H1 (cell line): ENCODE measurements around the gene MTHFD1. TPM values are rescaled to one million over a fixed set of nuclear protein-coding genes. Genes with fewer than 3 reads are reported as not detected.

Source experiments
- CHD7 ChIP-seq: fragments of 300-600 bp; sonication (generic); IDR thresholded peaks from 2 replicates; pipeline ENCODE4 v1.7.1; 2012; ENCODE audit warnings: low read length, moderate library complexity, mild to moderate bottlenecking, inconsistent platforms; ENCODE audit not compliant: insufficient replicate concordance
- JUN ChIP-seq: IDR thresholded peaks from 2 replicates; pipeline ENCODE4 v1.6.1; 2011; ENCODE audit warnings: low read depth, mild to moderate bottlenecking, improper control_type of control experiment, low read length
- POLR2A ChIP-seq, 2 experiments: IDR thresholded peaks; 1 replicate in 1 of 2; 2 replicates in 1 of 2; pipeline ENCODE4 v1.6.1; 2011; ENCODE audit warnings: low read depth in 2 of 2, low read length in 2 of 2, mild to moderate bottlenecking in 2 of 2; ENCODE audit errors: control extremely low read depth in 1 of 2
- SP2 ChIP-seq: IDR thresholded peaks from 2 replicates; pipeline ENCODE4 v1.6.1; 2012; ENCODE audit warnings: mild to moderate bottlenecking, low read length, inconsistent platforms
- polyA plus RNA-seq, 7 experiments: library from polyadenylated mRNA; depleted of rRNA in 3 of 7; stranded (reverse) in 5 of 7; unstranded in 2 of 7; fragments of >200 nt in 5 of 7; fragments of 200-250 nt in 2 of 7; gene quantifications; 1 replicate in 5 of 7; 2 replicates in 1 of 7; 4 replicates in 1 of 7; pipeline versions ENCODE4 v1.2.1 to v1.2.3, GENCODE V29; 2011 to 2013; ENCODE audit warnings: missing spikeins in 2 of 7, mixed read lengths in 2 of 7
- total RNA-seq: library from RNA; stranded (reverse); fragmentation: NEBNext Ultra II Directional; extraction: Animal tissue kit (Norgen Biotek cat#: 25700); gene quantifications from 2 replicates; pipeline ENCODE4 v1.2.1, GENCODE V29; 2021

The MTHFD1 gene
- total and polyA plus RNA-seq, 2 of the 8 experiments (the other 6 are each of a cell fraction or from before 2014, with no cell fraction given) = 79.7 to 332 TPM

- TF ChIP-seq CHD7 (peak; percentile 75), POLR2A (IDR thresholded peaks at IDR 0.05; ENCODE audit: control extremely low read depth in 1 of 2, low read depth in 2 of 2, low read length in 2 of 2) (0 out of 3 replicates have a peak, but pooled peaks of 1 of the 2 experiments have one; percentile 5), SP2 (no peak), JUN (no peak)
Measured at GRCh38 chr14:64391113-64391725, 3.1 kb downstream of the MTHFD1 start (continued).
